ENCODE measurements around the gene GALR3. TPM values are rescaled to one million over a fixed set of nuclear protein-coding genes. Genes with fewer than 3 reads are reported as not detected.

GALR3 gene
- total and polyA plus RNA-seq, 2 of the 4 experiments (the other 2 are of a cell fraction), result not detected

DNA sequence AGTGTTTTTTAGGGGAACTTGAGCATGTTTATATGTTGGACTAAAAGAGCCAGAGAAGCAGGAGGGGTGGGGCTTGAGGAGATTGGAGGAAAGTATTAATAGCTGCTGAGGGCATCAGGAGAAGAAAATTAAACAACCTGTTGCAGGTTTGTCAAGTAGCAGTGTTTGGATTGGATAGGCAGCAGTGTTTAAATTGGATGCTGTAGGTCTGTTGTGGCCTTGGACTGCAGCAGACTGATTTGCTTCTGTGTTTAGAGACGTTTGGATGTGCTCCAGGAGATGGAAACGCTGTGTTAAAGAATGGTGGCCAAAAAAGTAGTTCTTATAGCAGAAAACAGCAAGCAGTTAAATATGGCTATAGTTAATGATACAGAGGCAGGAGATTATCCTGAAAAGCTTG, 31.8 kb downstream of the GALR3 start:
- ChIA-PET CTCF (interaction anchor here (0.9 to 1.1 kb wide), 2 partner anchors 8 to 38 kb away, joined by 3 to 4 read pairs; no protein-coding TSS in a partner anchor), POLR2A (ENCODE audit: unreplicated experiment) (no interaction called here)
- Histone ChIP-seq H3K14ac (replicated peaks; ENCODE audit: low read depth, low read length) (no peak overlapping the region), H3K23ac (ENCODE audit: low read depth, low read length) (no peak overlapping the region), H4K20me1 (ENCODE audit: insufficient read depth, low read length) (peaks cover 12% of the 10 kb centered on the region), H3K9ac (ENCODE audit: low read depth, low read length) (no peak overlapping the region), H4K8ac (ENCODE audit: low read depth in 2 of 2, low read length in 2 of 2) (no peak overlapping the region), H3K56ac (ENCODE audit: extremely low read depth, insufficient read depth, low read length) (no peak overlapping the region), H3K9me1 (ENCODE audit: insufficient read depth, low read length) (no peaks in the 10 kb centered on the region), H2BK15ac (ENCODE audit: low read depth, low read length) (no peak overlapping the region), H2BK120ac (ENCODE audit: low read depth, low read length) (no peak overlapping the region), H2BK20ac (ENCODE audit: low read depth, low read length) (no peak overlapping the region), H2AK5ac (ENCODE audit: low read depth, low read length) (no peak overlapping the region), H2BK5ac (ENCODE audit: low read depth, low read length, poor library complexity, severe bottlenecking) (no peak overlapping the region), H3K9me3 (ENCODE audit: control insufficient read depth, insufficient read depth, low read length) (no peaks in the 10 kb centered on the region), H3K4ac (ENCODE audit: low read depth, low read length) (no peak overlapping the region), H3K4me2 (ENCODE audit: low read depth, low read length) (no peak overlapping the region), H3K4me1 (ENCODE audit: control insufficient read depth, insufficient read depth, low read length) (peaks cover under 1% of the 10 kb centered on the region; the same call in 1 of the 2 replicates), H3K79me1 (ENCODE audit: low read depth in 1 of 2, low read length in 2 of 2) (peaks cover 33 to 59% of the 10 kb centered on the region in 2 experiments), H3K4me3 (ENCODE audit: insufficient read depth, low read depth, low read length) (no peak overlapping the region), H2AFZ (replicated peaks; ENCODE audit: low read length, poor library complexity) (no peak overlapping the region), H3K27me3 (ENCODE audit: control insufficient read depth, insufficient read depth, low read length) (no peaks in the 10 kb centered on the region), H4K5ac (ENCODE audit: low read depth, low read length) (no peak overlapping the region), H3K18ac (ENCODE audit: low read depth, low read length) (no peak overlapping the region), H4K91ac (ENCODE audit: insufficient read depth, low read depth, low read length) (no peak overlapping the region), H3K36me3 (ENCODE audit: control insufficient read depth, insufficient read depth, low read length) (peaks cover 54% of the 10 kb centered on the region), H2AK9ac (replicated peaks; ENCODE audit: low read depth, low read length, poor library complexity) (no peak overlapping the region), H3K27ac (ENCODE audit: insufficient read depth, low read length) (no peak overlapping the region)
- WGBS, 2 experiments (ENCODE audit: extremely low coverage in 2 of 2, insufficient read length in 1 of 2), result 14% methylated on average over 2 of the region's 2 CpGs; no CpG with 5 or more reads in 1 of the 2 experiments
- no TSS peak for BruUV-seq (replicated peaks)
- no peak for ATAC-seq (ENCODE audit: low read depth)
- dilution Hi-C loops (cut with HindIII; ENCODE audit: low sequenced_read_pairs, unreplicated experiment), result no loop called here
- intact Hi-C loops (cut with micrococcal nuclease), result no loop called here
- in situ Hi-C loops (cut with MboI; ENCODE audit: low sequenced_read_pairs), result no loop called here
- no peak for DNase-seq
- no peak for TF ChIP-seq FOS (IDR thresholded peaks at IDR 0.05; ENCODE audit: low read depth, low read length)
- TF ChIP-seq CEBPB (IDR thresholded peaks at IDR 0.05; ENCODE audit: low read depth, low read length), result no peak
- TF ChIP-seq NFE2L2 (IDR thresholded peaks at IDR 0.05; ENCODE audit: low read depth, low read length), result no peak
- no peak for TF ChIP-seq USF2 (IDR thresholded peaks at IDR 0.05; ENCODE audit: low read depth, low read length)
- no peak for TF ChIP-seq RFX5 (IDR thresholded peaks at IDR 0.05; ENCODE audit: low read depth, low read length)
- TF ChIP-seq RAD21 (IDR thresholded peaks at IDR 0.05; ENCODE audit: low read length), result no peak
- TF ChIP-seq MAFK (IDR thresholded peaks at IDR 0.05; ENCODE audit: low read depth, low read length), result no peak
- TF ChIP-seq, protein P1, sequence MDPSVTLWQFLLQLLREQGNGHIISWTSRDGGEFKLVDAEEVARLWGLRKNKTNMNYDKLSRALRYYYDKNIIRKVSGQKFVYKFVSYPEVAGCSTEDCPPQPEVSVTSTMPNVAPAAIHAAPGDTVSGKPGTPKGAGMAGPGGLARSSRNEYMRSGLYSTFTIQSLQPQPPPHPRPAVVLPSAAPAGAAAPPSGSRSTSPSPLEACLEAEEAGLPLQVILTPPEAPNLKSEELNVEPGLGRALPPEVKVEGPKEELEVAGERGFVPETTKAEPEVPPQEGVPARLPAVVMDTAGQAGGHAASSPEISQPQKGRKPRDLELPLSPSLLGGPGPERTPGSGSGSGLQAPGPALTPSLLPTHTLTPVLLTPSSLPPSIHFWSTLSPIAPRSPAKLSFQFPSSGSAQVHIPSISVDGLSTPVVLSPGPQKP (IDR thresholded peaks at IDR 0.05; ENCODE audit: borderline replicate concordance, low read depth, low read length), result no peak
- TF ChIP-seq CHD1 (IDR thresholded peaks at IDR 0.05; ENCODE audit: low read depth, low read length), result no peak
- TF ChIP-seq SMC3 (IDR thresholded peaks at IDR 0.05; ENCODE audit: low read depth, low read length), result no peak
- TF ChIP-seq RCOR1 (IDR thresholded peaks at IDR 0.05; ENCODE audit: insufficient replicate concordance, low read length), result no peak
- no peak for TF ChIP-seq MXI1 (IDR thresholded peaks at IDR 0.05; ENCODE audit: borderline replicate concordance, low read depth, low read length)

Measured in IMR-90 (cell line).